T-helper 17 cell (primary cell): ENCODE measurements around the gene AKAP9. TPM values are rescaled to one million over a fixed set of nuclear protein-coding genes. Genes with fewer than 3 reads are reported as not detected.
"Not testable (repeated sequence)": the region's sequence is repeated elsewhere in the genome, so short reads cannot be mapped to it uniquely, and the experiment has no call there.

Experiments used
- ATAC-seq: fragments of 150-1000 bp; cut with Tn5 transposase; 2 replicates; pipeline ENCODE4 v1.10.0; 2021; ENCODE audit warnings: mild to moderate bottlenecking, moderate library complexity
- DNase-seq, 3 donors: peaks; one replicate each; pipeline versions ENCODE4 v3.0.0 to v3.0.0-alpha.2; 2020 to 2021
- H3K9me3 ChIP-seq: one replicate; pipeline ENCODE4 v1.7.0; 2013; ENCODE audit warnings: low read length, mild to moderate bottlenecking; ENCODE audit not compliant: control insufficient read depth, poor library complexity, severe bottlenecking
- H3K27ac Mint-ChIP-seq: one replicate; pipeline ENCODE4 v1.8.0; 2022; ENCODE audit warnings: mild to moderate bottlenecking, moderate library complexity, mixed read lengths
- H3K27me3 Mint-ChIP-seq: one replicate; pipeline ENCODE4 v1.8.0; 2022; ENCODE audit warnings: mixed read lengths
- H3K36me3 Mint-ChIP-seq: one replicate; pipeline ENCODE4 v1.8.0; 2022; ENCODE audit warnings: low read depth, mixed read lengths
- H3K4me1 Mint-ChIP-seq: one replicate; pipeline ENCODE4 v1.8.0; 2022; ENCODE audit warnings: mild to moderate bottlenecking, mixed read lengths
- H3K4me3 Mint-ChIP-seq: one replicate; pipeline ENCODE4 v1.8.0; 2022; ENCODE audit warnings: mild to moderate bottlenecking, moderate library complexity, mixed read lengths
- total RNA-seq, 4 donors: library from RNA in 2 of 4; stranded (reverse) in 2 of 4; gene quantifications; one replicate each; pipeline ENCODE4 v1.2.3 and lab custom pipeline; 2022 to 2026

Gene AKAP9
- total RNA-seq, 2 donors from 2014 or later, result 70.3 to 74.3 TPM

DNA sequence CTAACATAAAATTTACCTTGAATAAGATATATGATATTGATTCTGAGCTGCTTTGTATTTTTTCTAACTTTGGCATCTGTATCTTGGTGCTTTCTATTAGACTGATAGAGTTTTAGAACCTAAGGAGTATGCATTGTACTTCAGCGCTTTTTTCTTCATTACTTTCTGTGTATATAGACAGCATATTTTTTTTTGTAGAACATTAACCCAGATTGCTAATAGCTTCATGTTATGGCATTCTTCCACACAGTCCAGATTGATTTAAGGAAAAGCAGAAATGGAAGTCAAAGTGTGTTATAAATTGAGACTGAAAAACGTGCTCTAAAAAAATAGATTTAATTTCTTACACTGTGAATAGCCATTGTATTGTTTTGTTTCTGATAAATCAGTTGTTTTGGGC is 15.8 kb downstream of the AKAP9 start:
- peaks cover 31% of the 10 kb centered on the region for H3K4me1 Mint-ChIP-seq
- H3K4me3 Mint-ChIP-seq, H3K9me3 ChIP-seq, H3K36me3 Mint-ChIP-seq, H3K27me3 Mint-ChIP-seq, H3K27ac Mint-ChIP-seq, ATAC-seq, DNase-seq: not testable (repeated sequence)

- Mint-ChIP-seq H3K4me3 (no peak overlapping the region), H3K27me3 (no peaks in the 10 kb centered on the region), H3K36me3 (no peaks in the 10 kb centered on the region), H3K27ac (no peak overlapping the region), H3K4me1 (peaks cover 26% of the 10 kb centered on the region)
- ATAC-seq, result no peak
- no peaks in the 10 kb centered on the region for H3K9me3 ChIP-seq
- no peak for DNase-seq
Measured at GRCh38 chr7:91957232-91957631, 16.6 kb downstream of the AKAP9 start.

DNA sequence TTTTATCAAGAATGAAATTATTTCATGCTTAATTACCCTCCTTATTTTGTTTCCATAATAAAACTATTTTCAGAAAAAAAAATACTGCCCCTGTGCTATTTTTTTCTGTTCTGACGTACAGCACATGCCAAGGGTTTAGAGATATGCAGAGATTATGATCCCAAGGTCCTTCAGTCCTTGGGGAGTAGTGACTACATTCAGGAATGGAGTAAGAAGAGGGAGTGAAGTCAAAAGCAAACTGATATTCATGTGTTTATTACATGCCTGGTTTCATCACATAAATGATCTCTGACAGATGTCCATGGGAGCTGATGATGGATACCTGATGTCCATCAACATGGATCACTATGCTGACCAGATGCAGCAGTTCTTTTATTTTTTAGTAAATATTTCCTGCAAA is 17.2 kb downstream of the AKAP9 start:
- Mint-ChIP-seq H3K27me3 (no peaks in the 10 kb centered on the region), H3K4me3 (no peak overlapping the region), H3K36me3 (no peaks in the 10 kb centered on the region), H3K27ac (no peak overlapping the region), H3K4me1 (peaks cover 20% of the 10 kb centered on the region)
- H3K9me3 ChIP-seq, result no peaks in the 10 kb centered on the region
- no peak for ATAC-seq
- DNase-seq, result no peak

- no peak for ATAC-seq
- Mint-ChIP-seq H3K4me1 (peaks cover 17% of the 10 kb centered on the region), H3K27ac (no peak overlapping the region), H3K27me3 (no peaks in the 10 kb centered on the region), H3K36me3 (no peaks in the 10 kb centered on the region), H3K4me3 (no peak overlapping the region)
- DNase-seq, result no peak
- no peaks in the 10 kb centered on the region for H3K9me3 ChIP-seq
Measured at GRCh38 chr7:91959023-91959422, 18.4 kb downstream of the AKAP9 start.

DNA sequence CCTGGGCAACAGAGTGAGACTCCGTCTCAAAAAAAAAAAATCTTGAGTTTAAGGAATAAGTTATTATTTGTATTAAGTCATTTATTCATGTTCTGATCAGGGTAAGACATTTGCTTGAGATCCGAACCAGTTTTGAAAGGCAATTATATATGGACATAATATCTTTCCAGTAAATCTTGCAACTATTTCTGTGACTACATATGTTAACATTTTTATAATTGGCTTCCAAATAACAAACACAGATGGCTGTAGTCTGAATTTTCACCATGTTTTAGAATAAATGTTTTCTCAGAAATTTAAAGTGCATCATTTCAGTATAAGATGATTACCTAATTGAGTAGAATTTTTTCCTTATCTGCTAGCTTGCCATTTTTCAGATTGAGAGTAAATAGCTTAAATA is 21.2 kb downstream of the AKAP9 start:
- no peak overlapping the region for H3K4me3 Mint-ChIP-seq
- no peaks in the 10 kb centered on the region for H3K9me3 ChIP-seq
- DNase-seq, result no peak
- H3K4me1 Mint-ChIP-seq, result peaks cover 14% of the 10 kb centered on the region
- no peak for ATAC-seq
- H3K27ac Mint-ChIP-seq, result no peak overlapping the region
- H3K27me3 Mint-ChIP-seq, result no peaks in the 10 kb centered on the region
- H3K36me3 Mint-ChIP-seq, result no peaks in the 10 kb centered on the region

GRCh38 chr7:91962419-91962818 is 21.8 kb downstream of the AKAP9 start:
- H3K9me3 ChIP-seq, result no peaks in the 10 kb centered on the region
- Mint-ChIP-seq H3K36me3 (no peaks in the 10 kb centered on the region), H3K4me3 (no peak overlapping the region), H3K27me3 (no peaks in the 10 kb centered on the region), H3K4me1 (peaks cover 20% of the 10 kb centered on the region), H3K27ac (no peak overlapping the region)
- ATAC-seq (no peak), DNase-seq (no peak)

- not testable (repeated sequence) for H3K27me3 Mint-ChIP-seq, DNase-seq, H3K4me3 Mint-ChIP-seq, H3K36me3 Mint-ChIP-seq, ATAC-seq, H3K27ac Mint-ChIP-seq, H3K9me3 ChIP-seq
- H3K4me1 Mint-ChIP-seq, result peaks cover 48% of the 10 kb centered on the region
Measured at GRCh38 chr7:91967513-91967912, 26.9 kb downstream of the AKAP9 start.

DNA sequence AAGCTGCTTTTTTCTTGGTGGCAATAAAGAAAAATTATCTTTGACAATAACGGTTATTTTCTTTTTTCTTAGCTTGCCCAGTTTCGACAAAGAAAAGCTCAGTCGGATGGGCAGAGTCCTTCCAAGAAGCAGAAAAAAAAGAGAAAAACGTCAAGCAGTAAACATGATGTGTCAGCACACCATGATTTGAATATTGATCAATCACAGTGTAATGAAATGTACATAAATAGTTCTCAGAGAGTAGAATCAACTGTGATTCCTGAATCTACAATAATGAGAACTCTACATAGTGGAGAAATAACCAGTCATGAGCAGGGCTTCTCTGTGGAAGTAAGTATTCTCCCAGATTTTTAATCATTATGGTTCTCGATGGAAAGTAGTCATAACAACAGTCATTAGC is 33.0 kb downstream of the AKAP9 start:
- Mint-ChIP-seq H3K4me1 (peaks cover 28% of the 10 kb centered on the region), H3K27me3 (no peaks in the 10 kb centered on the region), H3K4me3 (no peak overlapping the region), H3K36me3 (no peaks in the 10 kb centered on the region), H3K27ac (no peak overlapping the region)
- no peak for DNase-seq
- no peak for ATAC-seq
- no peaks in the 10 kb centered on the region for H3K9me3 ChIP-seq

DNA sequence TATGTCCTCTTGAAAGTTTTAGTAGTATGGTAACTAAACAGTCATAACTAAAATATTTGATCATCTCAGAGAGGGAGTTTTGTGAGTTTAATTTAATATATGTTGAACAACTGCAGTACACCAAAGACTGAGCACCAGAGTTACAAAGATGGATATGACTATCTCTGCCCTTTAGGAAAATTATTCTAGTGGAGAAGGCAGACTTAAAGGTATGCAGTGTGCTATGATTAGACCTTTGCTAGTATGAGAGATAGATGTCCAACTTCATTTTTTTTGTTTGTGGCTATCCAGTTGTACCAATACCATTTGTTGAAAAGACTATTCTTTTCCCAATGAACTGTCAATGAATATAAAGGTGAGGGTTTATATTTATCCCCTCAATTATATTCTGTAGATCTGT is 33.4 kb downstream of the AKAP9 start:
- Mint-ChIP-seq H3K4me3 (no peak overlapping the region), H3K27me3 (no peaks in the 10 kb centered on the region), H3K4me1 (peaks cover 27% of the 10 kb centered on the region), H3K36me3 (no peaks in the 10 kb centered on the region), H3K27ac (no peak overlapping the region)
- no peaks in the 10 kb centered on the region for H3K9me3 ChIP-seq
- ATAC-seq (no peak), DNase-seq (no peak)

DNA sequence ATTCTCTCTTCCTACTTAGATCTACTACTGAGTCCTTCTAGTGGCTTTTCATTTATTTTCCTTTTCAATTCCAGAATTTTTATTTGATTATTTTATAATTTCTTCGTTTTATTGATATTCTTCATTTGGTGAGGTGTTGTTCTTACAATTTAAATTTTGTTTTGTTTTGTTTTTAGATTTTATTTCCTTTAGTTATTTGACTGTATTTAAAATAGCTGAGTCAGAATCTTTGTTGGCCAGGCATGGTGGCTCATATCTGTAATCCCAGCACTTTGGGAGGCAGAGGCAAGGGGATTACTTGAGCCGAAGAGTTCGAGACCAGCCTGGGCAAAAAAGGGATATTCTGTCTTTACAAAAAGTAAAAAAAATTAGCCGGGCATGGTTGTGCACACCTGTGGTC is 36.1 kb downstream of the AKAP9 start:
- H3K9me3 ChIP-seq, result no peaks in the 10 kb centered on the region
- H3K27me3 Mint-ChIP-seq, result no peaks in the 10 kb centered on the region
- no peak overlapping the region for H3K4me3 Mint-ChIP-seq
- ATAC-seq (no peak), DNase-seq (no peak)
- H3K27ac Mint-ChIP-seq, result peak overlapping the region; percentile 56
- H3K36me3 Mint-ChIP-seq, result no peaks in the 10 kb centered on the region
- H3K4me1 Mint-ChIP-seq, result peaks cover 8% of the 10 kb centered on the region

GRCh38 chr7:91979590-91979989 is 38.9 kb downstream of the AKAP9 start:
- DNase-seq, result no peak
- Mint-ChIP-seq H3K27ac (no peak overlapping the region), H3K36me3 (peaks cover 3% of the 10 kb centered on the region), H3K4me1 (peaks cover 9% of the 10 kb centered on the region), H3K4me3 (no peak overlapping the region), H3K27me3 (no peaks in the 10 kb centered on the region)
- no peak for ATAC-seq
- no peaks in the 10 kb centered on the region for H3K9me3 ChIP-seq

- peaks cover 10% of the 10 kb centered on the region for H3K4me1 Mint-ChIP-seq
- not testable (repeated sequence) for ATAC-seq, H3K27me3 Mint-ChIP-seq, DNase-seq, H3K4me3 Mint-ChIP-seq, H3K9me3 ChIP-seq, H3K27ac Mint-ChIP-seq, H3K36me3 Mint-ChIP-seq
Measured at GRCh38 chr7:91982352-91982751, 41.7 kb downstream of the AKAP9 start.

DNA sequence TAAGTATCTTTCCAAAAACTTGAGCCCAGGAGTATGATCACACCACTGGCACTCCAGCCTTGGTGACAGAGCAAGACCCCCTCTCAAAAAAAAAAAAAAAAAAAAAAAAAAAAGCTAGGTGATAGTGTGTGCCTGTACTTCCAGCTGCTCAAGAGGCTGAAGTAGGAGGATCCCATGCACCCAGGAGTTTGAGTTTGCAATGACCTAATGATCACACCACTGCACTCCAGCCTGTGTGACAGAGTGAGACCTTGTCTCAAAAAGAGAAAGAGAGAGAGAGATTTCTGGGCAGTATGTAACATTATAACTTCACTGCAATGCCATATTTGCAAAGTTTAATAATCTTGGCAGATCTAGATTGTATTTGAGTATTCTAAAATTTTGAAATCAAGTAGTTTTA is 47.6 kb downstream of the AKAP9 start:
- no peaks in the 10 kb centered on the region for H3K9me3 ChIP-seq

DNA sequence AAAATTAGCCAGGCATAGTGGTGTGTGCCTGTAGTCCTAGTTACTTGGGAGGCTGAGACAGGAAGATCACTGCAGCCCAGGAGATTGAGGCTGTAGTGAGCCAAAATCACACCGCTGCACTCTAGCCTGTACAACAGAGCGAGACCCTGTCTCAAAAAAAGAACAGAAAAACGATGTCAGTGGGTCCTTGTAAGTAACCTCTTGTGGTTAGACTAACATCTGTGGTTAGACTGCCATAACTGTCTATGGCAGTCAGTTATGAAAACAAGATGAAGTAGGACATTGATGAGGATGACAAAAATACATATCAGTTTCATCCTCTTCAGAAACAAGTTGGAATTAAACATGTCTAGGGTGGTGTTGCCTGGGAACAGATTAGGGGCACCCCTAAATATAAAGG is 53.3 kb downstream of the AKAP9 start:
- Mint-ChIP-seq H3K27ac (no peak overlapping the region), H3K27me3 (no peaks in the 10 kb centered on the region), H3K36me3 (peaks cover 7% of the 10 kb centered on the region), H3K4me1 (peaks cover 4% of the 10 kb centered on the region), H3K4me3 (no peak overlapping the region)
- no peak for ATAC-seq
- no peak for DNase-seq
- no peaks in the 10 kb centered on the region for H3K9me3 ChIP-seq

More for the DNA sequence above, 47.6 kb downstream of the AKAP9 start:
- no peak overlapping the region for H3K4me3 Mint-ChIP-seq
- no peak overlapping the region for H3K27ac Mint-ChIP-seq
- DNase-seq (no peak), ATAC-seq (no peak)
- H3K4me1 Mint-ChIP-seq, result peaks cover 14% of the 10 kb centered on the region
- H3K36me3 Mint-ChIP-seq, result peaks cover 3% of the 10 kb centered on the region
- no peaks in the 10 kb centered on the region for H3K27me3 Mint-ChIP-seq
